Cardiac muscle cell (in vitro differentiated cells and primary cell): ENCODE measurements around the gene THOC1. TPM values are rescaled to one million over a fixed set of nuclear protein-coding genes. Genes with fewer than 3 reads are reported as not detected.

Experiments
- DNase-seq, 2 donors: peaks; one replicate each; pipeline versions ENCODE4 v3.0.0 to v3.0.0-alpha.2; 2010 to 2017; ENCODE audit warnings: low read depth in 1 of 2, low spot score in 1 of 2
- H3K27ac ChIP-seq: fragments of 200-600 bp; sonication (generic); 2 replicates; pipeline ENCODE4 v1.5.1; 2016
- H3K27me3 ChIP-seq: fragments of 200-600 bp; sonication (generic); 2 replicates; pipeline ENCODE4 v1.6.0; 2016; ENCODE audit warnings: control low read depth
- H3K36me3 ChIP-seq: fragments of 200-600 bp; sonication (generic); 2 replicates; pipeline ENCODE4 v1.5.1; 2016; ENCODE audit warnings: control low read depth
- H3K4me1 ChIP-seq: fragments of 200-600 bp; sonication (generic); 2 replicates; pipeline ENCODE4 v1.8.1; 2017; ENCODE audit warnings: low read depth, mild to moderate bottlenecking, mixed run types
- H3K4me3 ChIP-seq: fragments of 200-600 bp; sonication (generic); 2 replicates; pipeline ENCODE4 v1.5.1; 2016; ENCODE audit warnings: mild to moderate bottlenecking
- H3K9me3 ChIP-seq: fragments of 200-600 bp; sonication (generic); 2 replicates; pipeline ENCODE4 v1.5.1; 2017; ENCODE audit warnings: low read depth, mild to moderate bottlenecking, control low read depth
- CTCF ChIP-seq: IDR thresholded peaks from 2 replicates; pipeline ENCODE4 v1.5.1; 2012; ENCODE audit warnings: low read depth, mild to moderate bottlenecking, low read length
- polyA plus RNA-seq: library from polyadenylated mRNA; unstranded; fragments of >200 nt; fragmentation: Nextera tagmentation; extraction: Ambion mirVana; gene quantifications from 2 replicates; pipeline ENCODE4 v1.2.1, GENCODE V29; 2016
- total RNA-seq: library from RNA; depleted of rRNA; stranded (reverse); fragments of >200 nt; gene quantifications from 2 replicates; pipeline ENCODE4 v1.2.3, GENCODE V29; 2016

Gene THOC1
- total and polyA plus RNA-seq, 2 experiments from 2014 or later, result 46.2 to 88.5 TPM

DNA sequence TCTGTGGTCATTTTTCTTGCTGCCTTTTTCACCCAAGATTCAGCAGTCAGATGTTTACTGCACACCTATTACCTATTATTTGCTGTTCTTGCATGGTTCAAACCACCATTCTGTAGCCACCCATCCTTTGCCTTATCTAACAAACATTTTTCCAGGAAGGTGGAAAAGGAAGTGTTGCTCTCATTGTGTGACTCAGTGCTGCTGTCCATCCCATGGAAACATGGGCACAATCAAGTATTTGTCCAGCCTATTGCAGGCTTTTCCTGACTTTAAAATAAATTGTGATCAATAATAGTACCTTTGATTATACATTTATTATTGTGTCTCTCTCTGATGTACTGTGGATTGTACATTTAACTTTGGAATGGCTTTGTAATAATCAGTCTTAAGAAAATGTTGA, 56.3 kb downstream of the THOC1 start:
- H3K4me1 ChIP-seq, result no peaks in the 10 kb centered on the region
- DNase-seq, result no peak
- no peak for TF ChIP-seq CTCF
- peaks cover 64% of the 10 kb centered on the region for H3K36me3 ChIP-seq
- H3K4me3 ChIP-seq, result no peak overlapping the region
- no peaks in the 10 kb centered on the region for H3K27me3 ChIP-seq
- no peaks in the 10 kb centered on the region for H3K9me3 ChIP-seq
- peak overlapping the region; percentile 14 for H3K27ac ChIP-seq

DNA sequence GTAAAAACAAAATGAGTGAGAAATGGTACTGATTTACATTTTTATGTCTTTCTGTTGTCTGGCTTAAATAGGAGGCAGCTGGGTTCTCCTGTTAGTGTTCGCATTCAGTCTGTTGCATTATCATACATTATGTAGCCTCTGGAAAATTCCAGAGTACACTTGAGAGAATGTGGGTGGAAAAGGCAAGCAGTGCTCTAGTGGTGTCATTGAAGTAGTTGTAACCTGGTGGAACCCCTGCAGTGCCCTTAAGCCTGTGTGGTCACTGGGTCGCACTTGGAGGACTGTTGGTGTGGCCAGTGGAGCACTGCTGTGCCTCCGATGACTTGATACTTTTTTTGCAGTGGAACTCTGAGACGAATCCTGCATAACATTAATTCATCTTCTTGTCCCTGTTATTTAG, 57.1 kb downstream of the THOC1 start:
- Histone ChIP-seq H3K27ac (peak overlapping the region; percentile 55), H3K27me3 (no peaks in the 10 kb centered on the region), H3K4me3 (no peak overlapping the region), H3K9me3 (no peaks in the 10 kb centered on the region), H3K36me3 (peaks cover 62% of the 10 kb centered on the region), H3K4me1 (no peaks in the 10 kb centered on the region)
- no peak for DNase-seq
- TF ChIP-seq CTCF, result no peak

DNA sequence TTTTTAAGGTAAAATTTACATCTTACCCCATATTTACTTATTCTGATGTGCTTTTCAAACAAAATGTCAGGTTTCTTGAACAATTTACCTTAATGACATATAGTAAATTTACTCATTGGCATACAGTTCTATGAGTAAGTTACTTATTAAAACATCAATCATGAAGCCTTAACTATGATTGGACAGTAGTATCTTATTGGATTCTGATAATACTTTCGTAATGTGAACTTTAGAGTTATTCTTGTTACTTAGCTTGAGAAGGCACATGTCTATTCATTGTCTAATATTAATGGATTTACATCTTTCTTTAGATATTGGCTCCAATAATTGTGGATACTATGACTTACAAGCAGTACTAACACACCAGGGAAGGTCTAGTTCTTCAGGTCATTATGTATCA, 57.8 kb downstream of the THOC1 start:
- no peaks in the 10 kb centered on the region for H3K9me3 ChIP-seq
- no peak overlapping the region for H3K4me3 ChIP-seq
- H3K36me3 ChIP-seq, result peaks cover 60% of the 10 kb centered on the region
- no peaks in the 10 kb centered on the region for H3K4me1 ChIP-seq
- no peaks in the 10 kb centered on the region for H3K27me3 ChIP-seq
- DNase-seq, result no peak
- no peak for TF ChIP-seq CTCF
- H3K27ac ChIP-seq, result peak overlapping the region; percentile 55

DNA sequence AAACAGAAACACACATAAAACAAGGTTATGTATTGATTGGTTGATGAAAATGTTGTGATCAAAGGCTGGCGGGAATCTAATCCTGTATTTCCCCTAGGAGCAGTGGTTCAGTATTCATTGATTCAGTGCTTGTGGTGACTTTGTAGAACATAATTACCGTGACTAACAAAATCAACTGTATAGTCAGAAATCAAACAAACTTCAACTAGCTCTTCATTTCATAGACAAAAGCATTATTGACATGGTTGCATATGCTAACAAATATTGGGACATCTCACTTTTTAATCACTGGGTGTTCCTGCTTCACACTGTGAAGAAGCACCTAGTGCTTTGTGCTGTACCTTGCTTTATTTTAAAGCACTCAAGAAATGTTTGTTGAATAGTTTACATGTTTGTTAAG, 68.1 kb downstream of the THOC1 start:
- no peak overlapping the region for H3K4me3 ChIP-seq
- no peak for TF ChIP-seq CTCF
- DNase-seq, result no peak
- H3K9me3 ChIP-seq, result no peaks in the 10 kb centered on the region
- no peak overlapping the region for H3K27ac ChIP-seq
- H3K4me1 ChIP-seq, result peaks cover 7% of the 10 kb centered on the region
- H3K36me3 ChIP-seq, result peaks cover 55% of the 10 kb centered on the region
- no peaks in the 10 kb centered on the region for H3K27me3 ChIP-seq

GRCh38 chr18:199214-199613, 68.6 kb downstream of the THOC1 start:
- Histone ChIP-seq H3K4me3 (no peak overlapping the region), H3K4me1 (peaks cover 7% of the 10 kb centered on the region), H3K27me3 (no peaks in the 10 kb centered on the region), H3K36me3 (peaks cover 50% of the 10 kb centered on the region), H3K9me3 (no peaks in the 10 kb centered on the region), H3K27ac (no peak overlapping the region)
- no peak for DNase-seq
- no peak for TF ChIP-seq CTCF

GRCh38 chr18:195651-196050, 72.2 kb downstream of the THOC1 start:
- no peak for TF ChIP-seq CTCF
- Histone ChIP-seq H3K4me1 (peaks cover 7% of the 10 kb centered on the region), H3K27me3 (no peaks in the 10 kb centered on the region), H3K9me3 (no peaks in the 10 kb centered on the region), H3K36me3 (peaks cover 25% of the 10 kb centered on the region), H3K4me3 (no peak overlapping the region), H3K27ac (peak overlapping the region; percentile 77)
- DNase-seq, result no peak
